MCF 10A (cell line): Measurements from ENCODE around the gene BLM. TPM values are rescaled to one million over a fixed set of nuclear protein-coding genes. Genes with fewer than 3 reads are reported as not detected.

Experiments
- BruUV-seq: library from RNA; stranded (reverse); fragments of 400-500 nt; replicated peaks from 2 replicates; lab custom pipeline; 2021; lab: Mats Ljungman, UMichigan
- CTCF ChIA-PET: fragments of 300-600 bp; sonication (Branson Sonifier 250); formaldehyde crosslinking; extraction: SDS; loops from one replicate; lab custom pipeline; 2021; ENCODE audit warnings: antibody characterized with exemption, inconsistent platforms; lab: Yijun Ruan, JAX
- POLR2A ChIA-PET: fragments of 300-600, 350-650 bp; sonication (Branson Sonifier 250); formaldehyde crosslinking; extraction: SDS; loops from one replicate; lab custom pipeline; 2020; ENCODE audit warnings: antibody characterized with exemption, inconsistent platforms; lab: Yijun Ruan, JAX
- DNase-seq: peaks from one replicate; pipeline ENCODE4 v3.0.0-alpha.2; 2018; ENCODE audit not compliant: unreplicated experiment
- H3K27ac Mint-ChIP-seq: one replicate; pipeline ENCODE4 v1.8.0; 2022; ENCODE audit warnings: mild to moderate bottlenecking, low read depth, mixed read lengths; ENCODE audit not compliant: unreplicated experiment
- H3K27me3 Mint-ChIP-seq: one replicate; pipeline ENCODE4 v1.8.0; 2022; ENCODE audit warnings: mixed read lengths; ENCODE audit not compliant: insufficient read depth, unreplicated experiment
- H3K36me3 Mint-ChIP-seq: one replicate; pipeline ENCODE4 v1.8.0; 2022; ENCODE audit warnings: mild to moderate bottlenecking, moderate library complexity, mixed read lengths; ENCODE audit not compliant: insufficient read depth, unreplicated experiment
- H3K4me1 Mint-ChIP-seq: one replicate; pipeline ENCODE4 v1.8.0; 2022; ENCODE audit warnings: mixed read lengths; ENCODE audit not compliant: insufficient read depth, unreplicated experiment
- H3K4me3 Mint-ChIP-seq: one replicate; pipeline ENCODE4 v1.8.0; 2022; ENCODE audit warnings: mild to moderate bottlenecking, moderate library complexity, mixed read lengths; ENCODE audit not compliant: unreplicated experiment
- H3K9me3 Mint-ChIP-seq: one replicate; pipeline ENCODE4 v1.8.0; 2022; ENCODE audit warnings: mixed read lengths; ENCODE audit not compliant: unreplicated experiment
- intact Hi-C: fragments of 100-400 bp; cut with micrococcal nuclease; formaldehyde crosslinking; loops from 2 replicates; pipeline ENCODE4 v1.14.1; 2022
- total RNA-seq: library from RNA; stranded (reverse); gene quantifications from 2 replicates; pipeline ENCODE4 v1.2.3, GENCODE V29; 2022
- TF ChIP-seq, protein P1 (sequence below): fragments of 200-600 bp; IDR thresholded peaks from one replicate; pipeline ENCODE4 v1.8.0; 2022; ENCODE audit warnings: antibody characterized with exemption, mild to moderate bottlenecking; ENCODE audit not compliant: unreplicated experiment

Gene BLM
- total RNA-seq, 1 experiment from 2014 or later = 5.2 TPM

- Mint-ChIP-seq H3K9me3 (no peaks in the 10 kb centered on the region), H3K27me3 (no peaks in the 10 kb centered on the region), H3K4me1 (no peaks in the 10 kb centered on the region), H3K4me3 (no peak overlapping the region), H3K27ac (no peak overlapping the region), H3K36me3 (peaks cover 9% of the 10 kb centered on the region)
- ChIA-PET CTCF (interaction anchor here (0.6 kb wide), 1 partner anchor 58 kb away, joined by 3 read pairs; no protein-coding TSS in a partner anchor), POLR2A (no interaction called here)
- no peak for DNase-seq
- intact Hi-C loops = no loop called here
- TF ChIP-seq, protein P1, sequence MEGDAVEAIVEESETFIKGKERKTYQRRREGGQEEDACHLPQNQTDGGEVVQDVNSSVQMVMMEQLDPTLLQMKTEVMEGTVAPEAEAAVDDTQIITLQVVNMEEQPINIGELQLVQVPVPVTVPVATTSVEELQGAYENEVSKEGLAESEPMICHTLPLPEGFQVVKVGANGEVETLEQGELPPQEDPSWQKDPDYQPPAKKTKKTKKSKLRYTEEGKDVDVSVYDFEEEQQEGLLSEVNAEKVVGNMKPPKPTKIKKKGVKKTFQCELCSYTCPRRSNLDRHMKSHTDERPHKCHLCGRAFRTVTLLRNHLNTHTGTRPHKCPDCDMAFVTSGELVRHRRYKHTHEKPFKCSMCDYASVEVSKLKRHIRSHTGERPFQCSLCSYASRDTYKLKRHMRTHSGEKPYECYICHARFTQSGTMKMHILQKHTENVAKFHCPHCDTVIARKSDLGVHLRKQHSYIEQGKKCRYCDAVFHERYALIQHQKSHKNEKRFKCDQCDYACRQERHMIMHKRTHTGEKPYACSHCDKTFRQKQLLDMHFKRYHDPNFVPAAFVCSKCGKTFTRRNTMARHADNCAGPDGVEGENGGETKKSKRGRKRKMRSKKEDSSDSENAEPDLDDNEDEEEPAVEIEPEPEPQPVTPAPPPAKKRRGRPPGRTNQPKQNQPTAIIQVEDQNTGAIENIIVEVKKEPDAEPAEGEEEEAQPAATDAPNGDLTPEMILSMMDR = no peak
- no TSS peak for BruUV-seq
Observed at GRCh38 chr15:90780916-90781315, 63.8 kb downstream of the BLM start.

DNA sequence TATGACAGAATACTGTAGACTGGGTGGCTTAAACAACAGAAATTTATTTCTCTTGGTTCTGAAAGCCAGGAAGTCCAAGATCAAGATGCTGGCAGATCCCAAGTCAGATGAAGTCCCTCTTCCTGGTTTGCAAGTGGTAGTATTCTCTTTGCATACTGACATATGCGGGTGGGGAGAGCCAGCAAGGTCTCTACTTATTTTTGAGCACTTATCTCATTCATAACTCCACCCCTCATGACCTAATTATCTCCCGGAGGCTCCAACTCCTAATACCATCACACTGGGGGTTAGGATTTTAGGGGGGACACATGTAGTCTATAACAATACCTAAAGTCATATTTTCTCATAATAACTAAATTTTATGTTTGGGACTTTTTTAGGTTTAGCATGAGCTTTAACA lies 65.3 kb downstream of the BLM start:
- no peaks in the 10 kb centered on the region for H3K4me1 Mint-ChIP-seq
- no peak overlapping the region for H3K4me3 Mint-ChIP-seq
- peaks cover 9% of the 10 kb centered on the region for H3K36me3 Mint-ChIP-seq
- intact Hi-C loops = no loop called here
- ChIA-PET CTCF (no interaction called here), POLR2A (no interaction called here)
- no peak overlapping the region for H3K27ac Mint-ChIP-seq
- DNase-seq = no peak
- no peaks in the 10 kb centered on the region for H3K27me3 Mint-ChIP-seq
- TF ChIP-seq, protein P1 = no peak
- H3K9me3 Mint-ChIP-seq = no peaks in the 10 kb centered on the region
- no TSS peak for BruUV-seq

DNA sequence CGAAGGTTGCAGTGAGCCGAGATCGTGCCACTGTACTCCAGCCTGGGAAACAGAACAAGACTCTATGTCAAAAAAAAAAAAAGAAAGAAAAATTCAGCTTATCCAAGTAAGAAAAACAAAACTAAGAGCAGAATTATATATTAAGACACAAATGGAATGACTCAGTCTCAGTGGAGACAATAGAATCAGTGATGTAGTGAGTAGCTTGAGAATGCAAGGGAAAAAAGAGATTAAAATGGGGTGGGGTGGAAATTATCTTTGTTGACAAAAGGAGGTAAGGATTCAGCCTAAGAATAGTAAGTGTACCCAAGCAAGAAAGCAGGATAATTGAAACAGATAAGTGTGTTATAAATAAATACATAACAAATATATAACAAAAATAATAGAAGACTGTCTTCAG lies 70.7 kb downstream of the BLM start:
- H3K4me3 Mint-ChIP-seq = no peak overlapping the region
- no peaks in the 10 kb centered on the region for H3K9me3 Mint-ChIP-seq
- DNase-seq = no peak
- no peaks in the 10 kb centered on the region for H3K4me1 Mint-ChIP-seq
- intact Hi-C loops = no loop called here
- ChIA-PET POLR2A (interaction anchor here (0.6 to 1.1 kb wide), 2 partner anchors 9 to 198 kb away, joined by 3 to 4 read pairs; no protein-coding TSS in a partner anchor), CTCF (interaction anchor here (0.6 kb wide), 1 partner anchor 86 kb away, joined by 3 read pairs; no protein-coding TSS in a partner anchor)
- no TSS peak for BruUV-seq
- no peak overlapping the region for H3K27ac Mint-ChIP-seq
- H3K36me3 Mint-ChIP-seq = peaks cover 4% of the 10 kb centered on the region
- no peaks in the 10 kb centered on the region for H3K27me3 Mint-ChIP-seq
- TF ChIP-seq, protein P1 = no peak

GRCh38 chr15:90789462-90789861 lies 72.3 kb downstream of the BLM start:
- TF ChIP-seq, protein P1 = no peak
- Mint-ChIP-seq H3K27me3 (no peaks in the 10 kb centered on the region), H3K27ac (no peak overlapping the region), H3K9me3 (no peaks in the 10 kb centered on the region), H3K36me3 (peaks cover 4% of the 10 kb centered on the region), H3K4me1 (no peaks in the 10 kb centered on the region), H3K4me3 (no peak overlapping the region)
- DNase-seq = no peak
- POLR2A ChIA-PET = no interaction called here
- intact Hi-C loops = no loop called here
- CTCF ChIA-PET = interaction anchor here (0.6 to 1.7 kb wide), 5 partner anchors 12 to 1345 kb away, joined by 3 to 7 read pairs (median 4); no protein-coding TSS in a partner anchor
- no TSS peak for BruUV-seq
